H1 (cell line): ENCODE results near the gene C22orf42. TPM values are rescaled to one million over a fixed set of nuclear protein-coding genes. Genes with fewer than 3 reads are reported as not detected.

Experiments used
- BCL11A ChIP-seq, 2 experiments: IDR thresholded peaks; one replicate each; pipeline ENCODE4 v1.6.1; 2011; ENCODE audit warnings: low read depth in 2 of 2, low read length in 2 of 2, mild to moderate bottlenecking in 2 of 2
- BRCA1 ChIP-seq: IDR thresholded peaks from 2 replicates; pipeline ENCODE4 v1.6.1; 2012; ENCODE audit warnings: low read depth, low read length, improper control_type of control experiment
- CBX5 ChIP-seq: fragments of 300-800, 300-1000 bp; sonication (generic); IDR thresholded peaks from 2 replicates; pipeline ENCODE4 v1.7.1; 2016; ENCODE audit warnings: antibody characterized with exemption, low read length, low read depth
- CHD2 ChIP-seq: IDR thresholded peaks from 2 replicates; pipeline ENCODE4 v1.6.1; 2012; ENCODE audit warnings: low read length, improper control_type of control experiment
- CTBP2 ChIP-seq: IDR thresholded peaks from 2 replicates; pipeline ENCODE4 v1.7.0; 2011; ENCODE audit warnings: borderline replicate concordance, mild to moderate bottlenecking, moderate library complexity, mixed read lengths, low read length; ENCODE audit not compliant: insufficient read depth, insufficient read length
- CTCF ChIP-seq, 3 experiments: IDR thresholded peaks; 1 replicate in 2 of 3; 2 replicates in 1 of 3; pipeline versions ENCODE4 v1.5.1 to v1.6.1; 2011; ENCODE audit warnings: low read length in 3 of 3, mild to moderate bottlenecking in 3 of 3, inconsistent platforms in 2 of 3, low read depth in 1 of 3, moderate library complexity in 1 of 3; ENCODE audit not compliant: insufficient read depth in 1 of 3; ENCODE audit errors: control extremely low read depth in 1 of 3
- E2F6 ChIP-seq: IDR thresholded peaks from 2 replicates; pipeline ENCODE4 v1.6.1; 2012; ENCODE audit warnings: inconsistent platforms
- EZH2 ChIP-seq: fragments of 200-600 bp; sonication (generic); IDR thresholded peaks from 2 replicates; pipeline ENCODE4 v1.7.1; 2012; ENCODE audit warnings: low read depth, mild to moderate bottlenecking, moderate library complexity, low read length, inconsistent platforms; ENCODE audit not compliant: severe bottlenecking
- HDAC6 ChIP-seq: IDR thresholded peaks from one replicate; pipeline ENCODE4 v1.7.1; 2012; ENCODE audit warnings: low read depth, mild to moderate bottlenecking, inconsistent platforms, low read length, moderate library complexity
- NRF1 ChIP-seq: IDR thresholded peaks from 2 replicates; pipeline ENCODE4 v1.6.1; 2011; ENCODE audit warnings: mild to moderate bottlenecking, low read depth, low read length, improper control_type of control experiment
- PHF8 ChIP-seq: fragments of 200-600 bp; sonication (generic); conservative IDR thresholded peaks from 2 replicates; pipeline ENCODE4 v1.7.1; 2012; ENCODE audit warnings: low read depth, mild to moderate bottlenecking, inconsistent platforms, low read length, moderate library complexity
- RBBP5 ChIP-seq: IDR thresholded peaks from 2 replicates; pipeline ENCODE4 v1.7.1; 2012; ENCODE audit warnings: low read depth, mild to moderate bottlenecking, inconsistent platforms, low read length, moderate library complexity, borderline replicate concordance
- RFX5 ChIP-seq: IDR thresholded peaks from 2 replicates; pipeline ENCODE4 v1.6.1; 2011; ENCODE audit warnings: low read depth, low read length, improper control_type of control experiment, borderline replicate concordance
- SAP30 ChIP-seq: fragments of 300-600 bp; sonication (generic); IDR thresholded peaks from 2 replicates; pipeline ENCODE4 v1.7.1; 2012; ENCODE audit warnings: low read length, moderate library complexity, mild to moderate bottlenecking, inconsistent platforms; ENCODE audit not compliant: insufficient read depth, insufficient replicate concordance
- SIRT6 ChIP-seq: IDR thresholded peaks from one replicate; pipeline ENCODE4 v1.7.1; 2012; ENCODE audit warnings: low read length, inconsistent platforms
- SIX5 ChIP-seq: IDR thresholded peaks from 2 replicates; pipeline ENCODE4 v1.6.1; 2011; ENCODE audit warnings: mild to moderate bottlenecking, low read depth, low read length
- TAF1 ChIP-seq: IDR thresholded peaks from 2 replicates; pipeline ENCODE4 v1.6.1; 2011; ENCODE audit warnings: mild to moderate bottlenecking, low read depth, low read length
- TEAD4 ChIP-seq: IDR thresholded peaks from 2 replicates; pipeline ENCODE4 v1.6.1; 2012; ENCODE audit warnings: low read depth, low read length, inconsistent platforms, mixed read lengths
- polyA plus RNA-seq, 7 experiments: library from polyadenylated mRNA; depleted of rRNA in 3 of 7; stranded (reverse) in 5 of 7; unstranded in 2 of 7; fragments of >200 nt in 5 of 7; fragments of 200-250 nt in 2 of 7; gene quantifications; 1 replicate in 5 of 7; 2 replicates in 1 of 7; 4 replicates in 1 of 7; pipeline versions ENCODE4 v1.2.1 to v1.2.3, GENCODE V29; 2011 to 2013; ENCODE audit warnings: missing spikeins in 2 of 7, mixed read lengths in 2 of 7
- total RNA-seq: library from RNA; stranded (reverse); fragmentation: NEBNext Ultra II Directional; extraction: Animal tissue kit (Norgen Biotek cat#: 25700); gene quantifications from 2 replicates; pipeline ENCODE4 v1.2.1, GENCODE V29; 2021
- TF ChIP-seq, protein P1 (sequence below): IDR thresholded peaks from 2 replicates; pipeline ENCODE4 v1.6.1; 2011; ENCODE audit warnings: low read depth, mild to moderate bottlenecking, low read length; ENCODE audit not compliant: insufficient read depth

Gene C22orf42
- total and polyA plus RNA-seq, 2 of the 8 experiments (the other 6 are each of a cell fraction or from before 2014, with no cell fraction given) = 0.50 TPM; not detected in 1

DNA sequence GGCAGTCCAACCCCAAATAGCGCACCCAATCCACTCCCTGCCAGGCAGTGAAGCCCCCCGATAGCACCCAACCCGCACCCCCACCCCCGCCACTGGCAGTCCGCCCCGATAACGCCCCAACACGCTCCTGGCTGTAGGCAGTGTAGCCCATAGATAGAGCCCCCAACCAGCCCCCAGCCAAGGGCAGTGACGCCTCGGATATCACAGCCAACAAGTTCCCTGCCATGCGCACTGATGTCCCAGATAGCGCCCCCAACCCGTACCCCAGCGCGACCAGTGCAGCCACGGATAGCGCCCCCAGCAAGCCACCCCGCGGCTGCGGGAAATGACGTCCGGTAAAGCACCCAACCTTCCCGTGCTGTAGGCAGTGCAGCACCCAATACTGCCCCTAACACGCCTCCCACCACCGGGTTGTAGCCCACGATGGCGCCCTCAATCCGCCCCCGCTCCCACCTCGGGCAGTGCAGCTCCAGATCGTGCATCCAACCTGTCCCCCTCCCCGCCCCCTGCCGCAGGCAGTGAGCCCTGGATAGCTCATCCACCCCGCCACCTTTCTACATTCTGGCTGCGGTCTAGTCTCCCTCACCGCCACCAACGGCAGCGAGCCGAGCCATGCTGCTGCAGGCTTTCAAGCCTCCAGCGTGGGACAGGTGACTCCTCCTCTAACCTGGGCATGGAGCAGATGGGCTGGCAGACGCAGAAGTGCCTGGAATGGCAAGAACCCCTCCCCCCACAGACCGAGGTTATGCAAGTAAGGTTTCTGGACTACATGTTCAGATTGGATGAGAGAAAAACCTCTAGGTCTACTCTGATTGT lies 45.1 kb upstream of the C22orf42 start (continued):
- TF ChIP-seq RFX5 = no peak
- no peak for TF ChIP-seq TAF1
- TF ChIP-seq SIX5 = no peak
- TF ChIP-seq E2F6 = no peak
- TF ChIP-seq SIRT6 = no peak
- no peak for TF ChIP-seq CHD2
- no peak for TF ChIP-seq RBBP5
- TF ChIP-seq CBX5 = no peak
- TF ChIP-seq EZH2 = no peak
- peak in 2 of 3 experiments; percentile 13 to 16; a peak in 2 of 4 replicates for TF ChIP-seq CTCF (IDR thresholded peaks at IDR 0.05; ENCODE audit: control extremely low read depth in 1 of 3, insufficient read depth in 1 of 3, low read depth in 1 of 3, low read length in 3 of 3)
- no peak for TF ChIP-seq BCL11A (IDR thresholded peaks at IDR 0.05; ENCODE audit: low read depth in 2 of 2, low read length in 2 of 2)
- no peak for TF ChIP-seq TEAD4
- no peak for TF ChIP-seq HDAC6
- no peak for TF ChIP-seq BRCA1
- TF ChIP-seq NRF1 = no peak
- TF ChIP-seq, protein P1, sequence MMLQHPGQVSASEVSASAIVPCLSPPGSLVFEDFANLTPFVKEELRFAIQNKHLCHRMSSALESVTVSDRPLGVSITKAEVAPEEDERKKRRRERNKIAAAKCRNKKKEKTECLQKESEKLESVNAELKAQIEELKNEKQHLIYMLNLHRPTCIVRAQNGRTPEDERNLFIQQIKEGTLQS = no peak
- TF ChIP-seq PHF8 = no peak
- TF ChIP-seq SAP30 = peak; percentile 23
- no peak for TF ChIP-seq CTBP2
